Nephron progenitor cell (in vitro differentiated cells): ENCODE results near the gene SLAMF1.

ENCODE experiments used
- DNase-seq: peaks from one replicate; pipeline ENCODE4 v3.0.0; 2021
- H3K27ac Mint-ChIP-seq: 2 replicates; pipeline ENCODE4 v1.8.0; 2021; ENCODE audit warnings: mild to moderate bottlenecking, moderate library complexity, mixed read lengths
- H3K27me3 Mint-ChIP-seq: 2 replicates; pipeline ENCODE4 v1.8.0; 2021; ENCODE audit warnings: mild to moderate bottlenecking, low read depth, mixed read lengths; ENCODE audit not compliant: poor library complexity
- H3K36me3 Mint-ChIP-seq: 2 replicates; pipeline ENCODE4 v1.8.0; 2021; ENCODE audit warnings: low read depth, mixed read lengths
- H3K4me1 Mint-ChIP-seq: 2 replicates; pipeline ENCODE4 v1.8.0; 2021; ENCODE audit warnings: mixed read lengths
- H3K4me3 Mint-ChIP-seq: 2 replicates; pipeline ENCODE4 v1.8.0; 2021; ENCODE audit warnings: mild to moderate bottlenecking, moderate library complexity, mixed read lengths
- H3K9me3 Mint-ChIP-seq: 2 replicates; pipeline ENCODE4 v1.8.0; 2021; ENCODE audit warnings: mild to moderate bottlenecking, moderate library complexity, mixed read lengths
- CTCF ChIP-seq: fragments of 200-600 bp; sonication (generic); IDR thresholded peaks from 2 replicates; pipeline ENCODE4 v1.5.0; 2021; ENCODE audit warnings: antibody characterized with exemption

SLAMF1 gene

DNA sequence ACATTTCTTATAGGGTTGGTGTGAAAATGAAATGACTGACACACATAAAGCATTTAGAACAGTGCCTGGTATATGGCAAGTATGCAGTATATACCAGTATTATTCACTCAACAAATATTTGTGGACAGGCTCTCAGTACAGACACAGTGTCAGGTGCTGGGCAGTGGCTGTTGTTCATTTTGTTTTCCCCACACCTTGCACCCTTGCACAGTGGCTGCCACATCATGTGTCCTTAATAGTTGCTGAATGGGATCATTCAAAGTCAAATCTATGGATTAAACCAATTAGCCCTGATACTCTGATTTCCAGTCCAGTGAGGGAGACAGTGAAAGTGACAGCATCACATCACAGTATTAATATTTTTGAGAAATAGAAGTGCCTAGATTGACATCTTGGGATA is 2.4 kb downstream of the SLAMF1 start:
- TF ChIP-seq CTCF: no peak

DNA sequence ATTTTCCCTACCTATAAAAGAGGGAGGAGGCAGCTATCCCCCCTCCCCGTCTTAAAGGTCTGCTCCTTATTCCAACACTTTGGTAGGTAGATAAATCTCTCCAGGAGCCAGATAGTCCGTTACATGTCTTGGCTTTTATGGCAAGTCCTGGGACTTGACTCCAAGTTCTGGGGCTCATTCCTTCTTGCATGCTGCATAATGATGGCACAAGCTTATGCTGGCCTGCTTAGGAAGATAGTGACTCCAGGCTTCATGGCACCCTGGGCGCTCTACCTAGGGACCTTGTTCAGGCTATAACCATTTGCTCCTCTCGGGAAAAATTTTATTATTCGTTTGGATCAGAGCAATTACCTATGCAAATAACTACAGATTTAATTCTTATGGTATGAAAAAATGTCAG is 3.7 kb downstream of the SLAMF1 start:
- Mint-ChIP-seq H3K27ac (no peak overlapping the region), H3K27me3 (peaks cover 18% of the 10 kb centered on the region), H3K9me3 (no peaks in the 10 kb centered on the region), H3K36me3 (no peaks in the 10 kb centered on the region), H3K4me3 (no peak overlapping the region), H3K4me1 (peaks cover 14% of the 10 kb centered on the region)
- TF ChIP-seq CTCF: no peak
- no peak for DNase-seq

More for the DNA sequence above, 2.4 kb downstream of the SLAMF1 start:
- DNase-seq: no peak
- peaks cover 12% of the 10 kb centered on the region for H3K4me1 Mint-ChIP-seq
- H3K27me3 Mint-ChIP-seq: peaks cover 18% of the 10 kb centered on the region
- no peaks in the 10 kb centered on the region for H3K9me3 Mint-ChIP-seq
- no peak overlapping the region for H3K4me3 Mint-ChIP-seq
- H3K27ac Mint-ChIP-seq: no peak overlapping the region
- H3K36me3 Mint-ChIP-seq: no peaks in the 10 kb centered on the region

- H3K4me3 Mint-ChIP-seq: no peak overlapping the region
These were observed 4.6 kb downstream of the SLAMF1 start for GRCh38 chr1:160642281-160642644.

GRCh38 chr1:160641323-160642280 is 5.2 kb downstream of the SLAMF1 start:
- H3K27ac Mint-ChIP-seq: no peak overlapping the region
- H3K9me3 Mint-ChIP-seq: no peaks in the 10 kb centered on the region
- peaks cover 12% of the 10 kb centered on the region for H3K27me3 Mint-ChIP-seq
- DNase-seq: no peak
- TF ChIP-seq CTCF: no peak
- H3K4me1 Mint-ChIP-seq: peaks cover 16% of the 10 kb centered on the region
- H3K4me3 Mint-ChIP-seq: no peak overlapping the region
- no peaks in the 10 kb centered on the region for H3K36me3 Mint-ChIP-seq

More at GRCh38 chr1:160642281-160642644, 4.6 kb downstream of the SLAMF1 start:
- H3K4me1 Mint-ChIP-seq: peaks cover 18% of the 10 kb centered on the region
- no peak for TF ChIP-seq CTCF
- H3K27me3 Mint-ChIP-seq: peaks cover 16% of the 10 kb centered on the region
- H3K36me3 Mint-ChIP-seq: no peaks in the 10 kb centered on the region
- H3K9me3 Mint-ChIP-seq: no peaks in the 10 kb centered on the region
- H3K27ac Mint-ChIP-seq: no peak overlapping the region
- DNase-seq: no peak

- Mint-ChIP-seq H3K36me3 (no peaks in the 10 kb centered on the region), H3K4me3 (no peak overlapping the region), H3K9me3 (no peaks in the 10 kb centered on the region), H3K4me1 (peaks cover 14% of the 10 kb centered on the region), H3K27ac (no peak overlapping the region), H3K27me3 (peaks cover 12% of the 10 kb centered on the region)
- TF ChIP-seq CTCF: no peak
- DNase-seq: no peak
These were observed 6.3 kb downstream of the SLAMF1 start for GRCh38 chr1:160640359-160641123.
